ENCODE measurements around the gene SERPINA5.

The SERPINA5 gene

GRCh38 chr14:94581127-94581999 is at the start of gene SERPINA5:
Gene SERPINA5 (plus strand): TSS chr14:94581426. CDS start chr14:94587363, 5,937 bp downstream.
- in situ Hi-C loops (cut with HindIII; ENCODE audit: low sequenced_read_pairs): no loop called here

- in situ Hi-C loops (cut with HindIII; ENCODE audit: low sequenced_read_pairs): no loop called here
These were observed 48.8 kb upstream of the SERPINA5 start for GRCh38 chr14:94532447-94532846.

GRCh38 chr14:94535506-94535905 is 45.7 kb upstream of the SERPINA5 start:
- in situ Hi-C loops (cut with HindIII; ENCODE audit: low sequenced_read_pairs): no loop called here

- in situ Hi-C loops (cut with HindIII; ENCODE audit: low sequenced_read_pairs): no loop called here
These were observed 44.4 kb upstream of the SERPINA5 start for GRCh38 chr14:94536836-94537235.

- in situ Hi-C loops (cut with HindIII; ENCODE audit: low sequenced_read_pairs): no loop called here
These were observed 43.0 kb upstream of the SERPINA5 start for GRCh38 chr14:94538070-94538740.

GRCh38 chr14:94539181-94539580 is 42.0 kb upstream of the SERPINA5 start:
- in situ Hi-C loops (cut with HindIII; ENCODE audit: low sequenced_read_pairs): no loop called here

GRCh38 chr14:94540031-94540794 is 41.0 kb upstream of the SERPINA5 start:
- in situ Hi-C loops (cut with HindIII; ENCODE audit: low sequenced_read_pairs): no loop called here

GRCh38 chr14:94541234-94541975 is 39.8 kb upstream of the SERPINA5 start:
- in situ Hi-C loops (cut with HindIII; ENCODE audit: low sequenced_read_pairs): no loop called here

- in situ Hi-C loops (cut with HindIII; ENCODE audit: low sequenced_read_pairs): no loop called here
These were observed 39.0 kb upstream of the SERPINA5 start for GRCh38 chr14:94542111-94542810.

GRCh38 chr14:94542811-94543440 is 38.3 kb upstream of the SERPINA5 start:
- in situ Hi-C loops (cut with HindIII; ENCODE audit: low sequenced_read_pairs): no loop called here

- in situ Hi-C loops (cut with HindIII; ENCODE audit: low sequenced_read_pairs): no loop called here
These were observed 37.6 kb upstream of the SERPINA5 start for GRCh38 chr14:94543449-94544124.

- in situ Hi-C loops (cut with HindIII; ENCODE audit: low sequenced_read_pairs): no loop called here
These were observed 36.5 kb upstream of the SERPINA5 start for GRCh38 chr14:94544726-94545125.

GRCh38 chr14:94545131-94545841 is 35.9 kb upstream of the SERPINA5 start:
- in situ Hi-C loops (cut with HindIII; ENCODE audit: low sequenced_read_pairs): no loop called here

- in situ Hi-C loops (cut with HindIII; ENCODE audit: low sequenced_read_pairs): no loop called here
These were observed 34.0 kb upstream of the SERPINA5 start for GRCh38 chr14:94547151-94547680.

GRCh38 chr14:94547726-94548125 is 33.5 kb upstream of the SERPINA5 start:
- in situ Hi-C loops (cut with HindIII; ENCODE audit: low sequenced_read_pairs): no loop called here

- in situ Hi-C loops (cut with HindIII; ENCODE audit: low sequenced_read_pairs): no loop called here
These were observed 32.9 kb upstream of the SERPINA5 start for GRCh38 chr14:94548131-94548998.
